Esophagus squamous epithelium (tissue), 4 donors: Measurements from ENCODE around the gene LCA5.

Experiments
- POLR2A ChIP-seq, 4 donors: fragments of 450-650 bp; IDR thresholded peaks; one replicate each; pipeline ENCODE4 v1.6.1; 2017; ENCODE audit warnings: antibody characterized with exemption in 4 of 4, mild to moderate bottlenecking in 4 of 4, moderate library complexity in 3 of 4
- TF ChIP-seq, protein P1 (sequence below), 6 experiments: fragments of 450-650 bp in 4 of 6; fragments of 200-600 bp in 2 of 6; sonication (generic) in 2 of 6; IDR thresholded peaks; one replicate each; pipeline ENCODE4 v1.5.1; 2016 to 2019; ENCODE audit warnings: antibody characterized with exemption in 6 of 6, mild to moderate bottlenecking in 4 of 6, moderate library complexity in 4 of 6

DNA sequence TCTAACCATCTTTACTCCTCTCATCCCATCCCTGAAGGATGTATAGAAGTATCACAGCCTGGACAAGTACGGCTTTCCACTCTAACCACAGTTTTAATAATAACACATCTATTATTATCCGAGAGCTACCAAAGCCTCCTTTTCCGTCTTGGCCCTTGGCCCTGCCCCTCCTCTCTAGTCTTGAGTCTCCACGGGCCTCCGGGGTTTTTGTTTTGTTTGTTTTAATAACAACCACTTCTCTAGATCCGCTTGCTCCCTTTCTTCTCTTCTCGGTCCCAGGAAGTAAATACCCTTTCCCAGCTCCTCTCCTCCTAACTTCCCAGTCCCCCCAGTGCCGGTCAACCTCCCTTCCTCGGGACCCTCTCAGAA is 661 bp downstream of the LCA5 start:
- TF ChIP-seq, protein P1, sequence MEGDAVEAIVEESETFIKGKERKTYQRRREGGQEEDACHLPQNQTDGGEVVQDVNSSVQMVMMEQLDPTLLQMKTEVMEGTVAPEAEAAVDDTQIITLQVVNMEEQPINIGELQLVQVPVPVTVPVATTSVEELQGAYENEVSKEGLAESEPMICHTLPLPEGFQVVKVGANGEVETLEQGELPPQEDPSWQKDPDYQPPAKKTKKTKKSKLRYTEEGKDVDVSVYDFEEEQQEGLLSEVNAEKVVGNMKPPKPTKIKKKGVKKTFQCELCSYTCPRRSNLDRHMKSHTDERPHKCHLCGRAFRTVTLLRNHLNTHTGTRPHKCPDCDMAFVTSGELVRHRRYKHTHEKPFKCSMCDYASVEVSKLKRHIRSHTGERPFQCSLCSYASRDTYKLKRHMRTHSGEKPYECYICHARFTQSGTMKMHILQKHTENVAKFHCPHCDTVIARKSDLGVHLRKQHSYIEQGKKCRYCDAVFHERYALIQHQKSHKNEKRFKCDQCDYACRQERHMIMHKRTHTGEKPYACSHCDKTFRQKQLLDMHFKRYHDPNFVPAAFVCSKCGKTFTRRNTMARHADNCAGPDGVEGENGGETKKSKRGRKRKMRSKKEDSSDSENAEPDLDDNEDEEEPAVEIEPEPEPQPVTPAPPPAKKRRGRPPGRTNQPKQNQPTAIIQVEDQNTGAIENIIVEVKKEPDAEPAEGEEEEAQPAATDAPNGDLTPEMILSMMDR (IDR thresholded peaks at IDR 0.05), result no peak
- TF ChIP-seq POLR2A (IDR thresholded peaks at IDR 0.05), result no peak
